ENCODE results near the gene KIAA0040. TPM values are rescaled to one million over a fixed set of nuclear protein-coding genes. Genes with fewer than 3 reads are reported as not detected.
"Not testable (repeated sequence)": the region's sequence is repeated elsewhere in the genome, so short reads cannot be mapped to it uniquely, and the experiment has no call there.

Gene KIAA0040
- total RNA-seq, 3 donors from 2014 or later: 16.1 to 19.7 (median 17.0) TPM

DNA sequence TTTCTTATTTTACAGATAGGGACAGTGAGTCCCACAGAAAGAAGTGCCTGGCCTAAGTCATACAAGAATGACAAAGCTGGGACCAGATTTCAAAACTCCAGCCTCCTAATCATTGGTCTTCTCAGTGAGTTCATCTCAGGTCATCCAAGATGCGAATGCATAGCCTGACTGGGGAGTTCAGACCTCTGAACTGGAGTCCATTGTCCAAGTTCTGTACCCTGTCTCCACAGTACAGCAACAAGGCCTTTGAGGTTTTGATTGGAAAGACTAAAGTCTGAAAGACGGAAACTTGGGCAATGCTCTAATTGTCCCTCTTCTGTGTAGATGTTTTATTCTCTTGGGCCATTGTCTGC lies 63.0 kb downstream of the KIAA0040 start:
- no peak for ATAC-seq
- no peaks in the 10 kb centered on the region for H3K4me1 Mint-ChIP-seq (ENCODE audit: low read depth)
- H3K9me3 Mint-ChIP-seq: no peaks in the 10 kb centered on the region
- H3K36me3 Mint-ChIP-seq (ENCODE audit: insufficient read depth): no peaks in the 10 kb centered on the region
- no peak for DNase-seq
- H3K27me3 Mint-ChIP-seq (ENCODE audit: low read depth): peaks cover 5% of the 10 kb centered on the region
- no peak overlapping the region for H3K4me3 Mint-ChIP-seq

DNA sequence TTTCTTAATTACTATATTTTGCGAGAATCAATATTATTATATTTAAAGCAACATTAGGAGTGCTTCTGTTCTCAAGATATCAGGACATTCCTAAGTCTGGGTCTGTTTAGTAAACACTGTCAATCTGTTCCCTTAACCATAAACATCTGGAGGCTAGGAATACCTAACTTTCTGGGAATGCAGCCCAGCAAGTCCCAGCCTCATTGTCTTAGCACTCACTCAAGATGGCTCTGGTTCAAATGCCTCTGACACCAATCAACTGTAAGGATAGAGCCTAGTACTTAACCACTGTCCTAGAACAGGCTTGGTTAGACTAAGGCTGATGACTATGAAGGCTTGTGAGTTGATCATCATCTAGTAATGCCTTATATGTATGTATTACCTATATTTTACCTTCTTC lies 63.4 kb downstream of the KIAA0040 start:
- Mint-ChIP-seq H3K36me3 (ENCODE audit: insufficient read depth) (no peaks in the 10 kb centered on the region), H3K9me3 (no peaks in the 10 kb centered on the region), H3K27me3 (ENCODE audit: low read depth) (peaks cover 3% of the 10 kb centered on the region), H3K4me1 (ENCODE audit: low read depth) (no peaks in the 10 kb centered on the region), H3K4me3 (no peak overlapping the region)
- ATAC-seq (no peak), DNase-seq (no peak)

DNA sequence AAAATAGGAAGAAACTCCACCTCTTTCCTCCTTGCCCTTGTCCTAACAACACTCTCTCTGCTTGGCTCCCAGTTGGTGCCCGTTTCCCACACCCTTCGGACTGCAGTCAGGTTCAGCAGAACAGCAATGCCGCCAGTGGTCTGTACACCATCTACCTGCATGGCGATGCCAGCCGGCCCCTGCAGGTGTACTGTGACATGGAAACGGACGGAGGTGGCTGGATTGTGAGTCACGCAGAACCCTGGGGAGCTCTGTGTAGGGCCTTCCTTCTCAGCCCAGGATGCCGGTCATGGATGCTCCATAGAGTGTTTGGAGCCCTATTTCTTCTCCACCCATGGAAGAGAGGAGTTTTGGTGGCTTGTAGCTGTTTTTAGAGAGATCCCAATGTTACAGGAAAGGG lies 64.1 kb downstream of the KIAA0040 start:
- no peaks in the 10 kb centered on the region for H3K4me1 Mint-ChIP-seq (ENCODE audit: low read depth)
- no peaks in the 10 kb centered on the region for H3K36me3 Mint-ChIP-seq (ENCODE audit: insufficient read depth)
- no peaks in the 10 kb centered on the region for H3K9me3 Mint-ChIP-seq
- H3K27me3 Mint-ChIP-seq (ENCODE audit: low read depth): peaks cover 3% of the 10 kb centered on the region
- no peak overlapping the region for H3K4me3 Mint-ChIP-seq
- ATAC-seq: no peak
- no peak for DNase-seq

GRCh38 chr1:175127565-175127964 lies 65.0 kb downstream of the KIAA0040 start:
- DNase-seq: no peak
- H3K36me3 Mint-ChIP-seq (ENCODE audit: insufficient read depth): no peaks in the 10 kb centered on the region
- no peak for ATAC-seq
- H3K9me3 Mint-ChIP-seq: no peaks in the 10 kb centered on the region
- H3K4me3 Mint-ChIP-seq: no peak overlapping the region
- H3K27me3 Mint-ChIP-seq (ENCODE audit: low read depth): peaks cover 3% of the 10 kb centered on the region
- H3K4me1 Mint-ChIP-seq (ENCODE audit: low read depth): no peaks in the 10 kb centered on the region

DNA sequence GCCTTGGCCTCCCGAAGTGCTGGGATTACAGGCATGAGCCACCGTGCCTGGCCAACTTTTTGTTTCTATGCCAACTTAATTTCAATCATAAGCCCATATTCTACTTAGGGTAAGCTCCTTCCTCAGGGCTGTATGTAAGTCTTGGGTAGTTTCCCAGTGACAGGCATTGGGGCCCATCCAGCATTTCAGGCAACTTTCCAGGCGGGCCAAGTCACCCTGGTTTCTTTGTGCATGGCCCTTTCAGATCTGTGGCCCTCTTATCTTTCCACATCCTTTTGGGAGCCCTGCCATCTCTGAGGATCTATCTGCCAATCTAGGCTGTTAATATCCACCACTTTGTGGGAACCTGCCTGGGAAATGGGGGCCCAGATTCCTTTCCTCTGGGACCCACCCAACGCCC lies 66.2 kb downstream of the KIAA0040 start:
- no peak overlapping the region for H3K4me3 Mint-ChIP-seq
- DNase-seq: no peak
- peaks cover 3% of the 10 kb centered on the region for H3K27me3 Mint-ChIP-seq (ENCODE audit: low read depth)
- ATAC-seq: no peak
- H3K9me3 Mint-ChIP-seq: no peaks in the 10 kb centered on the region
- H3K4me1 Mint-ChIP-seq (ENCODE audit: low read depth): no peaks in the 10 kb centered on the region
- H3K36me3 Mint-ChIP-seq (ENCODE audit: insufficient read depth): no peaks in the 10 kb centered on the region

DNA sequence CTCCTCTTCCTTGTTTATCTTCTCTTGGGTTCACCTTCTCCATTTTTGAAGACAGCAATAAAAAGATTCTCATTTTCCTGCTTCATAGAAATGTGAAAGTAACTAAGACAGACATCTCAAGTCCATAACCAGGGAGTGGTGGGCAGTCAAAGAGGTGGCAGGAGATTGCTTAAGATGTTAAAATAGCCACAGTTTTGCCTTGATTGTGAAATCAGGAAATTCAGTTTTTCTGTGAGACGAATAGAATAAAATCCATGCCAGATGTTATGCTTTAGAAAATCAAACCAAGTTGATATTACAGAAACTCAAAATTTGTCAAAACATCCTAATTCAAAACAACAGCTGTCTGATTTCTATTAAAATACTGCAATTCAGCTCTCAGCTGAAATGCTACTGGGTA lies 67.7 kb downstream of the KIAA0040 start:
- ATAC-seq (no peak), DNase-seq (no peak)
- peaks cover 3% of the 10 kb centered on the region for H3K27me3 Mint-ChIP-seq (ENCODE audit: low read depth)
- H3K9me3 Mint-ChIP-seq: no peaks in the 10 kb centered on the region
- no peaks in the 10 kb centered on the region for H3K36me3 Mint-ChIP-seq (ENCODE audit: insufficient read depth)
- H3K4me3 Mint-ChIP-seq: no peak overlapping the region
- H3K4me1 Mint-ChIP-seq (ENCODE audit: low read depth): no peaks in the 10 kb centered on the region

DNA sequence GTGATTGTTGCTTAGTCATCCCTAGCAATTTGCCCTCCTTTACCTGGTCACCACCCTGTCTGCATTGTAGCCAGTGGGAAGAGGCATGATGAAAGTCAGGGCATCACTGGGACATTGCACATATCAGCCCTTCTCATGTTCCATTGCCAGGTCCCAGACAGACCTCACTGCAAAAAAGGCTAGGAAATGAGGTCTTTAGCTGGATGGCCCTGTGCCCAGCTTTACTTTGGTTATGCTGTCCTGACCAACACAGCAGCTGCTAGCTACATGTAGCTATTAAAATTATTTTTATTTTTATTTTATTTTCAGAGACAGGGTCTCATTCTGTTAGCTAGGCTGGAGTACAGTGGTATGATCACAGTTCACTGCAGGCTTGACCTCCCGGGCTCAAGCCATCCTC lies 72.1 kb downstream of the KIAA0040 start:
- peaks cover 3% of the 10 kb centered on the region for H3K27me3 Mint-ChIP-seq (ENCODE audit: low read depth)
- H3K36me3 Mint-ChIP-seq (ENCODE audit: insufficient read depth): no peaks in the 10 kb centered on the region
- H3K9me3 Mint-ChIP-seq: no peaks in the 10 kb centered on the region
- DNase-seq (no peak), ATAC-seq (no peak)
- H3K4me1 Mint-ChIP-seq (ENCODE audit: low read depth): no peaks in the 10 kb centered on the region
- H3K4me3 Mint-ChIP-seq: no peak overlapping the region

GRCh38 chr1:175118375-175119367 lies 73.9 kb downstream of the KIAA0040 start:
- Mint-ChIP-seq H3K9me3 (peaks cover 10% of the 10 kb centered on the region), H3K36me3 (ENCODE audit: insufficient read depth) (no peaks in the 10 kb centered on the region), H3K4me3 (no peak overlapping the region), H3K27me3 (ENCODE audit: low read depth) (peaks cover 6% of the 10 kb centered on the region), H3K4me1 (ENCODE audit: low read depth) (no peaks in the 10 kb centered on the region)
- no peak for DNase-seq
- no peak for ATAC-seq

DNA sequence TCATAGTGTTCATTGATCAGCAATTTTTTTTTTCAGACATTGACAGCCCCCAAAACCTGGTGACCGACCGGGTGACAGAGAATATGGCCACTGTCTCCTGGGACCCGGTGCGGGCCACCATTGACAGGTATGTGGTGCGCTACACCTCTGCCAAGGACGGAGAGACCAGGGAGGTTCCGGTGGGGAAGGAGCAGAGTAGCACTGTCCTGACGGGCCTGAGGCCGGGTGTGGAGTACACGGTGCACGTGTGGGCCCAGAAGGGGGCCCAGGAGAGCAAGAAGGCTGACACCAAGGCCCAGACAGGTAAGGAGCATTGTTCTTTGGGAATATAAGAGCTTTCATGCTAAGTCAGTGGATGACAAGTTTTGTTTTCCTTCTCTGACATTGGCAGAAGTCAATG lies 75.7 kb downstream of the KIAA0040 start:
- DNase-seq: no peak
- H3K4me1 Mint-ChIP-seq (ENCODE audit: low read depth): no peaks in the 10 kb centered on the region
- H3K4me3 Mint-ChIP-seq: no peak overlapping the region
- H3K36me3 Mint-ChIP-seq (ENCODE audit: insufficient read depth): no peaks in the 10 kb centered on the region
- peaks cover 6% of the 10 kb centered on the region for H3K27me3 Mint-ChIP-seq (ENCODE audit: low read depth)
- peaks cover 22% of the 10 kb centered on the region for H3K9me3 Mint-ChIP-seq
- no peak for ATAC-seq

GRCh38 chr1:175116210-175116798 lies 76.3 kb downstream of the KIAA0040 start:
- no peaks in the 10 kb centered on the region for H3K4me1 Mint-ChIP-seq (ENCODE audit: low read depth)
- no peaks in the 10 kb centered on the region for H3K36me3 Mint-ChIP-seq (ENCODE audit: insufficient read depth)
- no peak overlapping the region for H3K4me3 Mint-ChIP-seq
- DNase-seq (no peak), ATAC-seq (no peak)
- peaks cover 6% of the 10 kb centered on the region for H3K27me3 Mint-ChIP-seq (ENCODE audit: low read depth)
- H3K9me3 Mint-ChIP-seq: peaks cover 22% of the 10 kb centered on the region

- ATAC-seq (no peak), DNase-seq (no peak)
- H3K4me1 Mint-ChIP-seq (ENCODE audit: low read depth): no peaks in the 10 kb centered on the region
- no peak overlapping the region for H3K4me3 Mint-ChIP-seq
- peaks cover 6% of the 10 kb centered on the region for H3K27me3 Mint-ChIP-seq (ENCODE audit: low read depth)
- no peaks in the 10 kb centered on the region for H3K36me3 Mint-ChIP-seq (ENCODE audit: insufficient read depth)
- peaks cover 22% of the 10 kb centered on the region for H3K9me3 Mint-ChIP-seq
Measured at GRCh38 chr1:175114996-175115395, 77.6 kb downstream of the KIAA0040 start.

DNA sequence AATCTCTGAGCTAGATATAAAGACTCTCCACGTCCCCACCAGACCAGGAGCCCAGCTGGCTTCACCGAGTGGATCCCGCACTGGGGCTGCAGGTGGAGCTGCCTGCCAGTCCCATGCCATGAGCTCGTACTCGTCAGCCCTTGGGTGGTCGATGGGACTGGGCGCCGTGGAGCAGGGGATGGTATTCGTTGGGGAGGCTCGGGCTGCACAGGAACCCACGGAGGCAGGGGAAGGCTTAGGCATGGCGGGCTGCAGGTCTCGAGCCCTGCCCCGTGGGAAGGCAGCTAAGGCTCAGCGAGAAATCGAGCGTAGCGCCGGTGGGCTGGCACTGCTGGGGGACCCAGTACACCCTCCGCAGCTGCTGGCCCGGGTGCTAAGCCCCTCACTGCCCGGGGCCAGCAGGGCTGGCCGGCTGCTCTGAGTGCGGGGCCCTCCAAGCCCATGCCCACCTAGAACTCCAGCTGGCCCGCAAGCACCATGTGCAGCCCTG lies 84.2 kb downstream of the KIAA0040 start:
- not testable (repeated sequence) for H3K27me3 Mint-ChIP-seq (ENCODE audit: low read depth)

More for the DNA sequence above, 84.2 kb downstream of the KIAA0040 start:
- not testable (repeated sequence) for H3K4me3 Mint-ChIP-seq; DNase-seq; H3K36me3 Mint-ChIP-seq (ENCODE audit: insufficient read depth); H3K4me1 Mint-ChIP-seq (ENCODE audit: low read depth); ATAC-seq; H3K9me3 Mint-ChIP-seq

All from activated T-cell treated with anti-CD3 and anti-CD28 coated beads, Interleukin-2, amount 50 U/mL, for 4 hours (primary cell).